Choroid plexus epithelial cell (primary cell): ENCODE data around the gene PICK1.

ENCODE experiments used
- DNase-seq: peaks from one replicate; pipeline ENCODE4 v3.0.0-alpha.2; 2010; ENCODE audit warnings: low read depth
- H3K4me3 ChIP-seq: 2 replicates; pipeline ENCODE4 v1.5.1; 2011; ENCODE audit warnings: low read depth, mild to moderate bottlenecking, control low read depth, low read length, moderate library complexity
- CTCF ChIP-seq: conservative IDR thresholded peaks from 2 replicates; pipeline ENCODE4 v1.5.1; 2011; ENCODE audit warnings: low read depth, mild to moderate bottlenecking, control low read depth, inconsistent platforms, low read length, moderate library complexity

Gene PICK1

GRCh38 chr22:38038426-38038825 lies 18.8 kb upstream of the PICK1 start:
- TF ChIP-seq CTCF, result no peak
- DNase-seq, result no peak
- H3K4me3 ChIP-seq, result no peak overlapping the region

GRCh38 chr22:38038890-38039812 lies 18.1 kb upstream of the PICK1 start:
- DNase-seq, result no peak
- H3K4me3 ChIP-seq, result no peak overlapping the region
- no peak for TF ChIP-seq CTCF

GRCh38 chr22:38040953-38041759 lies 16.0 kb upstream of the PICK1 start:
- DNase-seq, result no peak
- no peak overlapping the region for H3K4me3 ChIP-seq
- TF ChIP-seq CTCF, result no peak

GRCh38 chr22:38041760-38042487 lies 15.3 kb upstream of the PICK1 start:
- DNase-seq, result no peak
- no peak for TF ChIP-seq CTCF
- H3K4me3 ChIP-seq, result no peak overlapping the region

GRCh38 chr22:38042488-38042790 lies 14.8 kb upstream of the PICK1 start:
- TF ChIP-seq CTCF, result no peak
- H3K4me3 ChIP-seq, result no peak overlapping the region
- DNase-seq, result no peak

GRCh38 chr22:38043151-38044039 lies 13.8 kb upstream of the PICK1 start:
- no peak overlapping the region for H3K4me3 ChIP-seq
- DNase-seq, result no peak
- TF ChIP-seq CTCF, result no peak
